AG10803 (cell line): ENCODE measurements around the gene PARVA.
"Not testable (repeated sequence)": the region's sequence is repeated elsewhere in the genome, so short reads cannot be mapped to it uniquely, and the experiment has no call there.

Source experiments
- DNase-seq: peaks from one replicate; pipeline ENCODE4 v3.0.0; 2010; ENCODE audit warnings: low read depth
- H3K4me3 ChIP-seq: 2 replicates; pipeline ENCODE4 v1.5.1; 2011; ENCODE audit warnings: mild to moderate bottlenecking, low read length, control low read depth
- CTCF ChIP-seq: conservative IDR thresholded peaks from 2 replicates; pipeline ENCODE4 v1.5.1; 2011; ENCODE audit warnings: mild to moderate bottlenecking, low read length, control low read depth, inconsistent platforms

The PARVA gene

GRCh38 chr11:12362857-12363256 is 14.5 kb upstream of the PARVA start:
- H3K4me3 ChIP-seq: no peak overlapping the region
- no peak for TF ChIP-seq CTCF
- no peak for DNase-seq

GRCh38 chr11:12363373-12363772 is 14.0 kb upstream of the PARVA start:
- no peak overlapping the region for H3K4me3 ChIP-seq
- TF ChIP-seq CTCF: no peak
- DNase-seq: no peak

GRCh38 chr11:12365965-12366575 is 11.3 kb upstream of the PARVA start:
- DNase-seq, H3K4me3 ChIP-seq: not testable (repeated sequence)

- not testable (repeated sequence) for DNase-seq
These were observed 10.3 kb upstream of the PARVA start for GRCh38 chr11:12367057-12367456.

GRCh38 chr11:12372111-12372510 is 5.3 kb upstream of the PARVA start:
- no peak for DNase-seq
- TF ChIP-seq CTCF: no peak
- no peak overlapping the region for H3K4me3 ChIP-seq

More at GRCh38 chr11:12367057-12367456, 10.3 kb upstream of the PARVA start:
- H3K4me3 ChIP-seq: not testable (repeated sequence)

GRCh38 chr11:12375720-12376119 is 1.7 kb upstream of the PARVA start:
- H3K4me3 ChIP-seq: no peak overlapping the region
- no peak for DNase-seq
- no peak for TF ChIP-seq CTCF

GRCh38 chr11:12376259-12377081 is 901 bp upstream of the PARVA start:
- H3K4me3 ChIP-seq: peak overlapping the region; percentile 82

More at GRCh38 chr11:12376259-12377081, 901 bp upstream of the PARVA start:
- TF ChIP-seq CTCF: no peak
- DNase-seq: peak; percentile 89
